RWPE2 (cell line): ENCODE data around the gene MPRIP.
A peak's percentile ranks its signal among the peaks of the same experiment; 100 is the strongest.

ENCODE experiments used
- ATAC-seq: fragments of 200-7000 bp; cut with Tn5 transposase; 3 replicates; pipeline ENCODE4 v1.9.1; 2021; ENCODE audit warnings: low read depth
- DNase-seq: peaks from one replicate; pipeline ENCODE4 v3.0.0-alpha.2; 2020; ENCODE audit warnings: low spot score
- H3K27ac ChIP-seq: fragments of 450-650 bp; 2 replicates; pipeline ENCODE4 v1.5.1; 2017; ENCODE audit warnings: mild to moderate bottlenecking; ENCODE audit not compliant: poor library complexity, severe bottlenecking
- H3K27me3 ChIP-seq: fragments of 250-450 bp; sonication (Bioruptor Pico); 2 replicates; pipeline ENCODE4 v1.5.1; 2021; ENCODE audit warnings: mild to moderate bottlenecking, moderate library complexity; ENCODE audit not compliant: insufficient read depth, poor library complexity, severe bottlenecking
- H3K36me3 ChIP-seq: fragments of 250-450 bp; sonication (Bioruptor Pico); 2 replicates; pipeline ENCODE4 v1.5.1; 2020; ENCODE audit warnings: low read depth, mild to moderate bottlenecking, moderate library complexity
- H3K4me1 ChIP-seq: fragments of 250-450 bp; sonication (Bioruptor Pico); 2 replicates; pipeline ENCODE4 v1.5.1; 2021; ENCODE audit warnings: mild to moderate bottlenecking, moderate library complexity; ENCODE audit not compliant: insufficient read depth, poor library complexity, severe bottlenecking
- H3K4me3 ChIP-seq: fragments of 250-450 bp; sonication (Bioruptor Pico); 2 replicates; pipeline ENCODE4 v1.5.1; 2021; ENCODE audit warnings: mild to moderate bottlenecking, moderate library complexity; ENCODE audit not compliant: severe bottlenecking
- H3K9me3 ChIP-seq: fragments of 250-450 bp; sonication (Bioruptor Pico); 2 replicates; pipeline ENCODE4 v1.5.1; 2021; ENCODE audit warnings: mild to moderate bottlenecking, moderate library complexity; ENCODE audit not compliant: severe bottlenecking
- TF ChIP-seq, protein P1 (sequence below): fragments of 450-650 bp; IDR thresholded peaks from one replicate; pipeline ENCODE4 v1.5.1; 2017; ENCODE audit warnings: mild to moderate bottlenecking, moderate library complexity; ENCODE audit not compliant: poor library complexity, severe bottlenecking

Gene MPRIP

DNA sequence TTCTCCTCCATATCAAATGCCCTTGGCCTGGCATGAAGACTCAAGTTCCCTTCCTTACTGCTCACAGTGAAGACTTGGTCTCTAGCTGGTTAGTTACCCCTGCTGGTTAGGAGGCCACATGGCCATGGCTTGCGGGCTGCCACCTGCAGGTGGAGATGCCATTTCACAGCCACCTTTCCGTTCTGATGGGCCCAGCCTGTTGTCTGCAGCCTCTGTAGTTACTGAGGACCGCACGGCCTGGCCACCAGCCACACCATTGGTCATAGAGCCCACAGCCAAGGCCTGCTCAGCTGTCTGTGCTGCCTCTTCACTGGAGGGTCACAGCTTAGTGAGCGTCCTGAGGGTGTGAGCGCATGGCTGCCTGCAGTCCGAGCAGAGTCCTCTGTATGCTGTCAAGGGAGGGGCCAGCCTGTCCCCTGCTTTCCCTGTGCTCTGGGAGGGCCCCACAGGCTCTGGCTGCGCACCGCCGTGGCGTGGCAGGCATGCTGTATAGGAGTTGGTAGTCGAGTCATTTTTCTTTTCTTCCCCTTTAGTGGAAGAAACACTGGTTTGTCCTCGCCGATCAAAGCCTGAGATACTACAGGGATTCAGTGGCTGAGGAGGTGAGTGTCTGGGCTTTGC lies 104.6 kb downstream of the MPRIP start:
- TF ChIP-seq, protein P1, sequence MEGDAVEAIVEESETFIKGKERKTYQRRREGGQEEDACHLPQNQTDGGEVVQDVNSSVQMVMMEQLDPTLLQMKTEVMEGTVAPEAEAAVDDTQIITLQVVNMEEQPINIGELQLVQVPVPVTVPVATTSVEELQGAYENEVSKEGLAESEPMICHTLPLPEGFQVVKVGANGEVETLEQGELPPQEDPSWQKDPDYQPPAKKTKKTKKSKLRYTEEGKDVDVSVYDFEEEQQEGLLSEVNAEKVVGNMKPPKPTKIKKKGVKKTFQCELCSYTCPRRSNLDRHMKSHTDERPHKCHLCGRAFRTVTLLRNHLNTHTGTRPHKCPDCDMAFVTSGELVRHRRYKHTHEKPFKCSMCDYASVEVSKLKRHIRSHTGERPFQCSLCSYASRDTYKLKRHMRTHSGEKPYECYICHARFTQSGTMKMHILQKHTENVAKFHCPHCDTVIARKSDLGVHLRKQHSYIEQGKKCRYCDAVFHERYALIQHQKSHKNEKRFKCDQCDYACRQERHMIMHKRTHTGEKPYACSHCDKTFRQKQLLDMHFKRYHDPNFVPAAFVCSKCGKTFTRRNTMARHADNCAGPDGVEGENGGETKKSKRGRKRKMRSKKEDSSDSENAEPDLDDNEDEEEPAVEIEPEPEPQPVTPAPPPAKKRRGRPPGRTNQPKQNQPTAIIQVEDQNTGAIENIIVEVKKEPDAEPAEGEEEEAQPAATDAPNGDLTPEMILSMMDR: peak; percentile 25
- peaks cover 14% of the 10 kb centered on the region for H3K4me1 ChIP-seq
- no peaks in the 10 kb centered on the region for H3K27me3 ChIP-seq
- no peaks in the 10 kb centered on the region for H3K9me3 ChIP-seq
- H3K27ac ChIP-seq: no peak overlapping the region
- peaks cover 97% of the 10 kb centered on the region for H3K36me3 ChIP-seq
- ATAC-seq (no peak; the same call in 2 of the 3 replicates), DNase-seq (no peak)
- no peak overlapping the region for H3K4me3 ChIP-seq

DNA sequence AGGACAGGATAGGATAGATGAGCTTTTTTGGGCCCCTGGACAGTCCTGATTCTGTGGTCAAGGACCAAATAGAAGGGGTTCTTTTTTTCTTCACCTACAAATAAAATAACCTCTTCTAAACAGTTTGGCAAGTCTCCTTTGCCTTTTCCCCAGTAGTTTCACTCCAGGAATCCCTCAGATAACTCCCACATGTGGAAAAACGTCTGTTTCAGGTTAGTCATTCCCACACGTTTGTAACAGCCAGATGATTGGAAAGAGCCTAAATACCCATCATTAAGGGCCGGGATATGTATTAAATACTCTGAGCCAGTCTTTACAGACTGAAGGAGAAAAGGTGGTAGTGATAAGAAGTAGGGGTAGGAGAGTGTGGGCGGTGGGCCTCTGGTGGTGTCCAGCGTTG lies 105.6 kb downstream of the MPRIP start:
- Histone ChIP-seq H3K9me3 (no peaks in the 10 kb centered on the region), H3K36me3 (peaks cover 96% of the 10 kb centered on the region), H3K4me1 (peaks cover 20% of the 10 kb centered on the region), H3K4me3 (no peak overlapping the region), H3K27me3 (no peaks in the 10 kb centered on the region), H3K27ac (no peak overlapping the region)
- ATAC-seq (no peak), DNase-seq (no peak)
- TF ChIP-seq, protein P1: no peak

DNA sequence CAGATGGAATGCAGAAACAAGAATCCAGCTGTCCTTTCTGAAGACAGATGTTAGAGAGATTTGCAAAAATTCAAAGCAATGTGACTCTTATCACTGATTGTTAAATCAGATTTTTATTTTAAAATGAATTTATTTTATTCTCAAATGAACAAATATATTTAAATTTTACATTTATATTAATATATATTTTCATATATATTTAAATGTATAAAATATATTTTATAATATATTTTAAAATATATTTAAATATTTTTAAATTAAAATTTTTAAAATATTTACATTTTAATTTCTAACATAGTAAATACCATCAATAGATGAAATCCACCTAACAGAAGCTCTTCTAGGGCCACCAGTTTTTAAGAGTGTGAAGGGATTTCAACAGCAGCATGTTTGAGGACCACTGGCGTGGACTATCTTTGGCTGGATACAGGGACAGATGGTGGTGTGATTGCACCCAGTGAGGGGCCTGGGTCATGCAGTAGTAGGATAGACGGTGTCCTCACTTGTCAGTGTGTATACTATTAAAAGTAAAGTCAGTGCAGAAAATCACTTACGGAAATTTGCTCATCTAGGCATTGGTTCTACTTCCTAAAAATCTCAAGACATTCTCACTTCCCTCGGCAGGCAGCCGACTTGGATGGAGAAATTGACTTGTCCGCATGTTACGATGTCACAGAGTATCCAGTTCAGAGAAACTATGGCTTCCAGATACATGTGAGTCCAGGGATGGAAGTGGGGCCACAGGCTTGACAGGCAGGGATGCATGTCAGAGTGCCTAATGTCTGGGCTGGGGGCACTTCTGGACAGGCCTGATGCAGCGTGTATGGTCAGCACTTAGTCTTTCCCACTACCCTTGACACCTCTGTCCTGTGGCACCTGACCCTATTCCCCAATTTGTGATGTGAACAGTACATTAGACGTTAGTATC lies 107.5 kb downstream of the MPRIP start:
- TF ChIP-seq, protein P1: no peak
- DNase-seq (no peak), ATAC-seq (no peak)
- no peak overlapping the region for H3K4me3 ChIP-seq
- no peaks in the 10 kb centered on the region for H3K27me3 ChIP-seq
- peaks cover 96% of the 10 kb centered on the region for H3K36me3 ChIP-seq
- H3K27ac ChIP-seq: peak overlapping the region; percentile 85
- no peaks in the 10 kb centered on the region for H3K9me3 ChIP-seq
- H3K4me1 ChIP-seq: peaks cover 20% of the 10 kb centered on the region

DNA sequence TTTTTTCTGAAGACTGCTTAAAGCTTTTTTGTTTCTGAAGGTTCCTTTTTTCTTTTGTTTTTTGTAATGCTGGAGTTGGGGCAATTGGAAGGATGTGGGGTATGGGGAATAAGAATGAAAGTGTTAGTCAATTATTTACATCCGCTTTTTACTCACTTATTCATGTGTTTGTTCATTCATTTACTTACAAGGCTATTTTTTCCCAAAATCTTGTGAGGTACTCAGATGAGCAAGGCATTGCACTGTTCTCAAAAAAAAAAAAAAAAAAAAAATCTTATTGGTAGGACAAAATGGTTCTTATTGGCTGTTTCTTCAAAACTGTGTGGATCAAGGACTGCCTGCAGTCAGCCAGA lies 108.2 kb downstream of the MPRIP start:
- Histone ChIP-seq H3K27ac (peak overlapping the region; percentile 85), H3K9me3 (no peaks in the 10 kb centered on the region), H3K27me3 (no peaks in the 10 kb centered on the region), H3K4me1 (peaks cover 24% of the 10 kb centered on the region), H3K36me3 (peaks cover 96% of the 10 kb centered on the region), H3K4me3 (no peak overlapping the region)
- ATAC-seq (no peak), DNase-seq (no peak)
- TF ChIP-seq, protein P1: no peak
